ENCODE data around the gene SLC39A1. TPM values are rescaled to one million over a fixed set of nuclear protein-coding genes. Genes with fewer than 3 reads are reported as not detected.
A peak's percentile ranks its signal among the peaks of the same experiment; 100 is the strongest.

Gene SLC39A1
- total and polyA plus RNA-seq, 2 of the 4 experiments (the other 2 are of a cell fraction): 89.1 to 97.7 TPM

DNA sequence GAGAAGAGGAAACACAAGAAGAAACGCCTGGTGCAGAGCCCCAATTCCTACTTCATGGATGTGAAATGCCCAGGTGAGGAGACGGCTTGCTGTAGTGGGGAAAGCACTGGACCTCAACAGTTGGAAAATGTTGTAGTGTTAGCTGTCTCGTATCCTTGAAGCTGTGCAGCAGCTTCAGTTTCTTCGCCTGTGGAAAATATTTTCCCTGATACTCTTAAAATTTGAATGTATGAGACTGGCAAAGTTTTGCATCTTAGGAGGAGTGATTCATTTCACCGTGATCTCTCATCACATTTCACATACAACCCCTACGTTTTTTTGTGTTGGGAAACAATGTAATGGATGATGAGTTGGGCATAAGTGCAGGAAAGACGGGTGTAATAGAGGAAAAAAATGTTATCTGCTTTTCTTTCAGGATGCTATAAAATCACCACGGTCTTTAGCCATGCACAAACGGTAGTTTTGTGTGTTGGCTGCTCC, 27.9 kb upstream of the SLC39A1 start:
- peak overlapping the region; percentile 94 for H3K56ac ChIP-seq (ENCODE audit: extremely low read depth, insufficient read depth, low read length)

More for the DNA sequence above, 27.9 kb upstream of the SLC39A1 start:
- Histone ChIP-seq H2BK5ac (ENCODE audit: low read depth, low read length, poor library complexity, severe bottlenecking) (no peak overlapping the region), H4K91ac (ENCODE audit: insufficient read depth, low read depth, low read length) (peak overlapping the region; percentile 93; the same call in 1 of the 2 replicates), H3K14ac (replicated peaks; ENCODE audit: low read depth, low read length) (peak overlapping the region; percentile 100), H2BK20ac (ENCODE audit: low read depth, low read length) (no peak overlapping the region), H2BK15ac (ENCODE audit: low read depth, low read length) (no peak overlapping the region), H3K9me3 (ENCODE audit: control insufficient read depth, insufficient read depth, low read length) (no peaks in the 10 kb centered on the region), H4K5ac (ENCODE audit: low read depth, low read length) (peak overlapping the region; percentile 26; the same call in 1 of the 2 replicates), H2AK9ac (replicated peaks; ENCODE audit: low read depth, low read length, poor library complexity) (peak overlapping the region; percentile 99), H3K27me3 (ENCODE audit: control insufficient read depth, insufficient read depth, low read length) (no peaks in the 10 kb centered on the region), H3K36me3 (ENCODE audit: control insufficient read depth, insufficient read depth, low read length) (peaks cover 28% of the 10 kb centered on the region), H3K4me3 (ENCODE audit: insufficient read depth, low read depth, low read length) (peak overlapping the region; percentile 57), H3K4me1 (ENCODE audit: control insufficient read depth, insufficient read depth, low read length) (0 out of 2 replicates have a peak, but pooled peaks cover 2% of the 10 kb centered on the region), H3K27ac (ENCODE audit: insufficient read depth, low read length) (peak overlapping the region; percentile 83), H2AFZ (replicated peaks; ENCODE audit: low read length, poor library complexity) (no peak overlapping the region), H3K9me1 (ENCODE audit: insufficient read depth, low read length) (peaks cover 4% of the 10 kb centered on the region; the same call in 1 of the 2 replicates), H3K18ac (ENCODE audit: low read depth, low read length) (no peak overlapping the region), H3K9ac (ENCODE audit: low read depth, low read length) (peak overlapping the region; percentile 86), H4K8ac (ENCODE audit: low read depth in 2 of 2, low read length in 2 of 2) (peak overlapping the region; percentile 3 to 99), H2AK5ac (ENCODE audit: low read depth, low read length) (peak overlapping the region; percentile 98), H2BK120ac (ENCODE audit: low read depth, low read length) (0 out of 2 replicates have a peak overlapping the region, but pooled peaks have one; percentile 64), H3K23ac (ENCODE audit: low read depth, low read length) (peak overlapping the region; percentile 99; the same call in 1 of the 2 replicates), H3K4ac (ENCODE audit: low read depth, low read length) (peak overlapping the region; percentile 99), H3K4me2 (ENCODE audit: low read depth, low read length) (peak overlapping the region; percentile 86), H3K79me1 (ENCODE audit: low read depth in 1 of 2, low read length in 2 of 2) (peaks cover 17 to 41% of the 10 kb centered on the region in 2 experiments), H4K20me1 (ENCODE audit: insufficient read depth, low read length) (peaks cover 23% of the 10 kb centered on the region; the same call in 1 of the 2 replicates)
- POLR2A ChIA-PET (ENCODE audit: unreplicated experiment): no interaction called here
- ATAC-seq (ENCODE audit: low read depth): no peak
- WGBS, 2 experiments (ENCODE audit: extremely low coverage in 2 of 2, insufficient read length in 1 of 2): no CpG with 5 or more reads among the region's 9 CpGs
- TSS peak; percentile 94 for BruUV-seq (replicated peaks)
- intact Hi-C loops (cut with micrococcal nuclease): loop anchor here (2.0 kb wide), 2 partner anchors 166 to 192 kb away; no protein-coding TSS in a partner anchor
- no peak for DNase-seq
- CTCF ChIA-PET: no interaction called here
- dilution Hi-C loops (cut with HindIII; ENCODE audit: low sequenced_read_pairs, unreplicated experiment): no loop called here
- in situ Hi-C loops (cut with MboI; ENCODE audit: low sequenced_read_pairs): no loop called here
- TF ChIP-seq CEBPB (IDR thresholded peaks at IDR 0.05; ENCODE audit: low read depth, low read length) (0 out of 2 replicates have a peak, but pooled peaks have one; percentile 7), CHD1 (IDR thresholded peaks at IDR 0.05; ENCODE audit: low read depth, low read length) (no peak; the same call in 1 of the 2 replicates)
